ENCODE results near the gene OLAH.

The OLAH gene

GRCh38 chr10:15091418-15091817 is 47.7 kb downstream of the OLAH start:
- Histone ChIP-seq H3K79me1 (ENCODE audit: low read depth, low read length) (peaks cover 3% of the 10 kb centered on the region), H3K9me3 (replicated peaks in 1 of 2; ENCODE audit: control insufficient read depth in 2 of 2, insufficient read depth in 1 of 2, low read depth in 1 of 2, low read length in 2 of 2) (no peaks in the 10 kb centered on the region), H3K18ac (ENCODE audit: low read length) (no peak overlapping the region), H4K8ac (ENCODE audit: low read depth, low read length) (no peak overlapping the region), H3K9ac (ENCODE audit: low read depth, low read length, poor library complexity) (peak overlapping the region; percentile 15), H2BK120ac (ENCODE audit: low read depth, low read length) (no peak overlapping the region), H4K91ac (ENCODE audit: low read depth, low read length, poor library complexity) (no peak overlapping the region), H2BK12ac (ENCODE audit: low read length) (no peak overlapping the region), H3K14ac (ENCODE audit: low read length) (no peak overlapping the region), H3K4me3 (ENCODE audit: low read length in 2 of 2) (no peak overlapping the region), H3K4me2 (ENCODE audit: insufficient read depth, low read length, poor library complexity, severe bottlenecking) (no peak overlapping the region), H2BK5ac (ENCODE audit: low read length) (no peak overlapping the region), H3K4ac (ENCODE audit: low read length) (no peak overlapping the region), H2AK5ac (ENCODE audit: low read depth, low read length) (no peak overlapping the region), H2BK15ac (ENCODE audit: low read length) (no peak overlapping the region), H3K4me1 (ENCODE audit: control insufficient read depth in 2 of 2, insufficient read depth in 1 of 2, low read depth in 1 of 2, low read length in 2 of 2) (no peaks in the 10 kb centered on the region), H3K27ac (replicated peaks; ENCODE audit: low read length) (no peak overlapping the region), H2AFZ (ENCODE audit: low read length) (no peak overlapping the region), H3K27me3 (ENCODE audit: control insufficient read depth in 3 of 3, insufficient read depth in 3 of 3, low read depth in 1 of 3, low read length in 3 of 3) (no peaks in the 10 kb centered on the region), H3K23ac (ENCODE audit: low read depth, low read length, poor library complexity) (no peak overlapping the region), H3K36me3 (replicated peaks in 1 of 2; ENCODE audit: control insufficient read depth in 2 of 2, insufficient read depth in 2 of 2, low read length in 2 of 2) (no peaks in the 10 kb centered on the region)
- DNase-seq (ENCODE audit: low spot score): no peak
- no CpG with 5 or more reads among the region's 5 CpGs for WGBS, 2 donors (ENCODE audit: extremely low coverage in 2 of 2, insufficient read length in 2 of 2, insufficient replicate concordance in 1 of 2)

DNA sequence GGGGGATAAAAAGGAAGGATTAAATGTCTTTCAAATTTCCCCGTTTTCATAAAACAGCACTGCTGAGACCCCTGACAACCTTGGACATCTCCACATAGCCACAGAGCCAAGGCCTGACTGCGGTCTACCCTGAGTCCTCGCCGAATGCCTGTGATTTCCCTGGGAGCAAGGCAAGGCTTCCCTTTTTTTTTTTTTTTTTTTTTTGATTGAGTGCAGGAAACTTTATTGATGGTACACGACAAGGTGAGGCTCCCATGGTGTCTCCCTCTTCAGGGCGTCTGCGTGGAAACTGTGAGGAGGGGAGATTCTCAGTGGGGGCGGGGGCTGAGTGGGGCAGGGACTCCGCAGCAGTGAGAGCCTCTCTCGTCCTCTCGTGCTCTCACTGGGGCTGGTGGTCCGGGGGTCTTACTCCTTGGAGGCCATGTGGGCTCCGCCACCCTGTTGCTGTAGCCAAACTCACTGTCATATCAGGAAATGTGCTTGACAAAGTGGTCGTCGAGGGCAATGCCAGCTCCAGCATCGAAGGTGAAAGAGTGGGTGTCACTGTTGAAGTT is 49.2 kb downstream of the OLAH start:
- Histone ChIP-seq H3K4me3 (ENCODE audit: low read length in 2 of 2) (no peak overlapping the region), H3K23ac (ENCODE audit: low read depth, low read length, poor library complexity) (no peak overlapping the region), H2BK12ac (ENCODE audit: low read length) (no peak overlapping the region), H2BK120ac (ENCODE audit: low read depth, low read length) (no peak overlapping the region), H3K79me1 (ENCODE audit: low read depth, low read length) (peaks cover 7% of the 10 kb centered on the region), H3K27me3 (ENCODE audit: control insufficient read depth in 3 of 3, insufficient read depth in 3 of 3, low read depth in 1 of 3, low read length in 3 of 3) (no peaks in the 10 kb centered on the region), H3K36me3 (replicated peaks in 1 of 2; ENCODE audit: control insufficient read depth in 2 of 2, insufficient read depth in 2 of 2, low read length in 2 of 2) (no peaks in the 10 kb centered on the region), H3K9me3 (replicated peaks in 1 of 2; ENCODE audit: control insufficient read depth in 2 of 2, insufficient read depth in 1 of 2, low read depth in 1 of 2, low read length in 2 of 2) (no peaks in the 10 kb centered on the region), H3K9ac (ENCODE audit: low read depth, low read length, poor library complexity) (no peak overlapping the region), H2AFZ (ENCODE audit: low read length) (no peak overlapping the region), H3K4me1 (ENCODE audit: control insufficient read depth in 2 of 2, insufficient read depth in 1 of 2, low read depth in 1 of 2, low read length in 2 of 2) (no peaks in the 10 kb centered on the region), H2AK5ac (ENCODE audit: low read depth, low read length) (no peak overlapping the region), H3K4ac (ENCODE audit: low read length) (no peak overlapping the region), H4K91ac (ENCODE audit: low read depth, low read length, poor library complexity) (no peak overlapping the region), H2BK5ac (ENCODE audit: low read length) (no peak overlapping the region), H3K4me2 (ENCODE audit: insufficient read depth, low read length, poor library complexity, severe bottlenecking) (no peak overlapping the region), H2BK15ac (ENCODE audit: low read length) (no peak overlapping the region), H3K14ac (ENCODE audit: low read length) (no peak overlapping the region), H3K27ac (replicated peaks; ENCODE audit: low read length) (no peak overlapping the region), H3K18ac (ENCODE audit: low read length) (no peak overlapping the region), H4K8ac (ENCODE audit: low read depth, low read length) (no peak overlapping the region)
- no peak for DNase-seq (ENCODE audit: low spot score)
- WGBS, 2 donors (ENCODE audit: extremely low coverage in 2 of 2, insufficient read length in 2 of 2, insufficient replicate concordance in 1 of 2): no CpG with 5 or more reads among the region's 16 CpGs

GRCh38 chr10:15096661-15097010 is 52.9 kb downstream of the OLAH start:
- Histone ChIP-seq H3K4me1 (ENCODE audit: control insufficient read depth in 2 of 2, insufficient read depth in 1 of 2, low read depth in 1 of 2, low read length in 2 of 2) (peaks cover 0 to 1% of the 10 kb centered on the region in 2 donors), H2BK5ac (ENCODE audit: low read length) (peak overlapping the region; percentile 92), H3K9ac (ENCODE audit: low read depth, low read length, poor library complexity) (peak overlapping the region; percentile 33), H4K8ac (ENCODE audit: low read depth, low read length) (no peak overlapping the region), H4K91ac (ENCODE audit: low read depth, low read length, poor library complexity) (no peak overlapping the region), H3K4me3 (ENCODE audit: low read length in 2 of 2) (peak overlapping the region; percentile 70 to 94), H2BK120ac (ENCODE audit: low read depth, low read length) (no peak overlapping the region), H3K27ac (replicated peaks; ENCODE audit: low read length) (no peak overlapping the region), H3K4ac (ENCODE audit: low read length) (no peak overlapping the region), H3K79me1 (ENCODE audit: low read depth, low read length) (peaks cover 7% of the 10 kb centered on the region), H3K14ac (ENCODE audit: low read length) (peak overlapping the region; percentile 49), H2AK5ac (ENCODE audit: low read depth, low read length) (no peak overlapping the region), H3K23ac (ENCODE audit: low read depth, low read length, poor library complexity) (no peak overlapping the region), H3K4me2 (ENCODE audit: insufficient read depth, low read length, poor library complexity, severe bottlenecking) (peak overlapping the region; percentile 92), H3K27me3 (ENCODE audit: control insufficient read depth in 3 of 3, insufficient read depth in 3 of 3, low read depth in 1 of 3, low read length in 3 of 3) (no peaks in the 10 kb centered on the region), H3K18ac (ENCODE audit: low read length) (peak overlapping the region; percentile 79), H2BK12ac (ENCODE audit: low read length) (no peak overlapping the region), H2AFZ (ENCODE audit: low read length) (peak overlapping the region; percentile 92), H3K36me3 (replicated peaks in 1 of 2; ENCODE audit: control insufficient read depth in 2 of 2, insufficient read depth in 2 of 2, low read length in 2 of 2) (peaks cover 0 to 12% of the 10 kb centered on the region in 2 donors), H2BK15ac (ENCODE audit: low read length) (no peak overlapping the region), H3K9me3 (replicated peaks in 1 of 2; ENCODE audit: control insufficient read depth in 2 of 2, insufficient read depth in 1 of 2, low read depth in 1 of 2, low read length in 2 of 2) (no peaks in the 10 kb centered on the region)
- no CpG with 5 or more reads among the region's 11 CpGs for WGBS, 2 donors (ENCODE audit: extremely low coverage in 2 of 2, insufficient read length in 2 of 2, insufficient replicate concordance in 1 of 2)
- DNase-seq (ENCODE audit: low spot score): no peak

GRCh38 chr10:15097011-15097812 is 53.5 kb downstream of the OLAH start, which contains the start of gene RPP38:
TSS of gene RPP38 (plus strand) at chr10:15097355. CDS start at chr10:15103315, 5,960 bp downstream.
- H3K14ac ChIP-seq (ENCODE audit: low read length): peak within 1 kb of the TSS; percentile 99
- no CpG with 5 or more reads among the region's 84 CpGs for whole genome bisulfite sequencing, 2 donors (ENCODE audit: extremely low coverage in 2 of 2, insufficient read length in 2 of 2, insufficient replicate concordance in 1 of 2)
- H3K79me1 ChIP-seq (ENCODE audit: low read depth, low read length): peaks cover 9% of the 10 kb centered on the region

More at GRCh38 chr10:15097011-15097812, 53.5 kb downstream of the OLAH start, which contains the start of gene RPP38:
- H4K8ac ChIP-seq (ENCODE audit: low read depth, low read length): no peak within 1 kb of the TSS
- peak within 1 kb of the TSS; percentile 88 for H3K9ac ChIP-seq (ENCODE audit: low read depth, low read length, poor library complexity)
- peaks cover 0 to 1% of the 10 kb centered on the region in 2 donors for H3K4me1 ChIP-seq (ENCODE audit: control insufficient read depth in 2 of 2, insufficient read depth in 1 of 2, low read depth in 1 of 2, low read length in 2 of 2)
- H3K4me2 ChIP-seq (ENCODE audit: insufficient read depth, low read length, poor library complexity, severe bottlenecking): peak within 1 kb of the TSS; percentile 92
- DNase-seq (ENCODE audit: low spot score): peak; percentile 95
- no peak within 1 kb of the TSS for H3K4ac ChIP-seq (ENCODE audit: low read length)
- H4K91ac ChIP-seq (ENCODE audit: low read depth, low read length, poor library complexity): no peak within 1 kb of the TSS
- no peak within 1 kb of the TSS for H2BK12ac ChIP-seq (ENCODE audit: low read length)
- H3K36me3 ChIP-seq (replicated peaks in 1 of 2; ENCODE audit: control insufficient read depth in 2 of 2, insufficient read depth in 2 of 2, low read length in 2 of 2): peaks cover under 1 to 18% of the 10 kb centered on the region in 2 donors
- peak within 1 kb of the TSS; percentile 92 for H2AFZ ChIP-seq (ENCODE audit: low read length)
- peak within 1 kb of the TSS; percentile 98 for H3K27ac ChIP-seq (replicated peaks; ENCODE audit: low read length)
- H3K27me3 ChIP-seq (ENCODE audit: control insufficient read depth in 3 of 3, insufficient read depth in 3 of 3, low read depth in 1 of 3, low read length in 3 of 3): no peaks in the 10 kb centered on the region
- peak within 1 kb of the TSS; percentile 96 for H3K23ac ChIP-seq (ENCODE audit: low read depth, low read length, poor library complexity)
- no peaks in the 10 kb centered on the region for H3K9me3 ChIP-seq (replicated peaks in 1 of 2; ENCODE audit: control insufficient read depth in 2 of 2, insufficient read depth in 1 of 2, low read depth in 1 of 2, low read length in 2 of 2)
- peak within 1 kb of the TSS; percentile 100 for H3K18ac ChIP-seq (ENCODE audit: low read length)
- peak within 1 kb of the TSS; percentile 70 to 94 for H3K4me3 ChIP-seq (ENCODE audit: low read length in 2 of 2)
- H2BK15ac ChIP-seq (ENCODE audit: low read length): no peak within 1 kb of the TSS
- peak within 1 kb of the TSS; percentile 83 for H2AK5ac ChIP-seq (ENCODE audit: low read depth, low read length)
- H2BK120ac ChIP-seq (ENCODE audit: low read depth, low read length): peak within 1 kb of the TSS; percentile 67
- H2BK5ac ChIP-seq (ENCODE audit: low read length): peak within 1 kb of the TSS; percentile 92

Data from neuronal stem cell (in vitro differentiated cells).